GM12878 (cell line): Measurements from ENCODE around the gene FAM8A1.

Experiments
- CREB1 ChIP-seq: IDR thresholded peaks from 2 replicates; pipeline ENCODE4 v1.6.1; 2012; ENCODE audit warnings: low read depth, mild to moderate bottlenecking, inconsistent platforms
- CTCF ChIP-seq, 3 experiments: IDR thresholded peaks in 2 of 3; conservative IDR thresholded peaks in 1 of 3; 2 replicates each; pipeline ENCODE4 v1.5.1; 2011; ENCODE audit warnings: low read depth in 3 of 3, low read length in 3 of 3, mild to moderate bottlenecking in 3 of 3, control low read depth in 2 of 3, moderate library complexity in 2 of 3, inconsistent platforms in 1 of 3, mixed read lengths in 1 of 3; ENCODE audit not compliant: control insufficient read depth in 2 of 3, insufficient read depth in 1 of 3; ENCODE audit errors: extremely low read depth in 1 of 3
- EP300 ChIP-seq, 2 experiments: fragments of 150-350 bp in 1 of 2; IDR thresholded peaks; 2 replicates each; pipeline ENCODE4 v1.6.1; 2011 to 2012; ENCODE audit warnings: low read depth in 2 of 2, low read length in 2 of 2, borderline replicate concordance in 1 of 2, improper control_type of control experiment in 1 of 2, inconsistent platforms in 1 of 2; ENCODE audit not compliant: control insufficient read depth in 1 of 2
- EZH2 ChIP-seq: IDR thresholded peaks from 2 replicates; pipeline ENCODE4 v1.6.1; 2012; ENCODE audit warnings: low read depth, mild to moderate bottlenecking, control low read depth, inconsistent platforms, low read length, borderline replicate concordance; ENCODE audit not compliant: control insufficient read depth
- HDAC2 ChIP-seq: fragments of 200-600 bp; sonication (generic); IDR thresholded peaks from 2 replicates; pipeline ENCODE4 v1.6.1; 2017
- RAD21 ChIP-seq: IDR thresholded peaks from 2 replicates; pipeline ENCODE4 v1.6.1; 2011; ENCODE audit warnings: mild to moderate bottlenecking, low read depth, low read length, moderate library complexity; ENCODE audit not compliant: insufficient read depth
- SUZ12 ChIP-seq: fragments of 200-600 bp; sonication (generic); IDR thresholded peaks from one replicate; pipeline ENCODE4 v1.6.1; 2018; ENCODE audit warnings: antibody characterized with exemption, mild to moderate bottlenecking; ENCODE audit not compliant: unreplicated experiment

GRCh38 chr6:17628873-17629272 is 28.8 kb downstream of the FAM8A1 start:
- TF ChIP-seq EZH2, result no peak
- TF ChIP-seq HDAC2, result no peak
- no peak for TF ChIP-seq SUZ12
- TF ChIP-seq CREB1, result no peak
- TF ChIP-seq RAD21, result no peak
- no peak for TF ChIP-seq CTCF (IDR thresholded peaks at IDR 0.05 in 2 of 3, conservative IDR thresholded peaks at IDR 0.05 in 1 of 3; ENCODE audit: control insufficient read depth in 2 of 3, extremely low read depth in 1 of 3, insufficient read depth in 1 of 3, low read depth in 3 of 3, low read length in 3 of 3)
- no peak for TF ChIP-seq EP300 (IDR thresholded peaks at IDR 0.05; ENCODE audit: borderline replicate concordance in 1 of 2, control insufficient read depth in 1 of 2, low read depth in 2 of 2, low read length in 2 of 2)
